ENCODE results near the gene PLEKHA1. TPM values are rescaled to one million over a fixed set of nuclear protein-coding genes. Genes with fewer than 3 reads are reported as not detected.
A peak's percentile ranks its signal among the peaks of the same experiment; 100 is the strongest.

PLEKHA1 gene
- polyA plus RNA-seq (ENCODE audit: low read depth in 6 of 6), result 10 to 100 TPM; 78.2 to 95.7 (median 89.4) TPM

DNA sequence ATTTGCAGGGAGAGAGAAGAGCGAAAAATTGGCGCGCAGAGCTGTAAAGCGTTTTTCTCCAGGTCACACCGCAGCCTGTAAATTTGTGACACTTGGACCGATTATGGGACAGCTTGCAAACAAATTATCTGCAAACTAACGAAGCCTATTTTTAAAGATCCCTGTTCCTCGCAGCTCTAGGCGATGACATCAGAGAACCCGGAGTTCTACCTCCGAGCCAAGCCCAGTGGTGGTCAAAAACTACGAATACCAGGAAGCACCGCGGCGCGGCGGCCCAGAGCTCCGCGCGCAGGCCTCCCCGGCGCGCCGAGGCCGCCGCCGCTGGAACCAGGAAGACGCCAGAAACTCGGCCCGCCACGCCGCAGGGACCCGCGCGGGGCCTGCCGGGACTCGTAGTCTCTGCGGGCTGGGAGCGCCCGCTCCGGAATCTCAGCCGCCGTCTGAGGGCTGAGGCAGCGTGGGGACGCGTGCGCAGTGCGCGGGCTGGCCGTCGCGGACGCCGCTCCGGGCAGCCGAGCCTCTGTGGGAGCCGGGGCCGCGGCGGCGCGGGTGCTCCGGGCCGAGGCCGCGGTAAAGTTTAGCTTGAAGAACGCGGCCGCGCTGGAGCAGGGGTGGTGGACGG lies at the start of gene PLEKHA1:
Gene PLEKHA1, plus strand, starts transcription at position 472 of the 622 bp plus-strand sequence. CDS start 18,493 bp downstream, outside the sequence.
- H3K27me3 Mint-ChIP-seq, result peaks cover 13 to 21% (median 19%) of the 10 kb centered on the region in 3 donors
- no peaks in the 10 kb centered on the region for H3K9me3 Mint-ChIP-seq
- ATAC-seq (ENCODE audit: low read depth in 2 of 2), result peak; percentile 76 to 80
- peak within 1 kb of the TSS; percentile 93 to 99 (median 96) for H3K4me3 Mint-ChIP-seq
- peaks cover 18 to 30% (median 26%) of the 10 kb centered on the region in 3 donors for H3K4me1 Mint-ChIP-seq
- H3K36me3 Mint-ChIP-seq, result peaks cover 0 to 3% of the 10 kb centered on the region in 2 donors
- peak; percentile 92 for DNase-seq
- peak within 1 kb of the TSS; percentile 95 to 99 (median 98) for H3K27ac Mint-ChIP-seq

GRCh38 chr10:122325235-122325634 lies 49.3 kb upstream of the PLEKHA1 start:
- Mint-ChIP-seq H3K27me3 (peaks cover 13 to 49% (median 45%) of the 10 kb centered on the region in 3 donors), H3K9me3 (peaks cover 0 to 15% (median 4%) of the 10 kb centered on the region in 7 donors), H3K4me3 (no peak overlapping the region), H3K4me1 (peaks cover 6 to 40% (median 18%) of the 10 kb centered on the region in 3 donors), H3K27ac (no peak overlapping the region), H3K36me3 (peaks cover 7 to 8% of the 10 kb centered on the region in 2 donors)
- no peak for DNase-seq
- ATAC-seq (ENCODE audit: low read depth in 2 of 2), result no peak

GRCh38 chr10:122326385-122326784 lies 48.1 kb upstream of the PLEKHA1 start:
- Mint-ChIP-seq H3K4me1 (peaks cover 6 to 40% (median 18%) of the 10 kb centered on the region in 3 donors), H3K27me3 (peaks cover 13 to 55% (median 45%) of the 10 kb centered on the region in 3 donors), H3K9me3 (peaks cover 0 to 9% (median 0%) of the 10 kb centered on the region in 7 donors), H3K36me3 (peaks cover 0 to 8% of the 10 kb centered on the region in 2 donors), H3K4me3 (no peak overlapping the region), H3K27ac (peak overlapping the region in 2 of 6 donors; percentile 11 to 12)
- ATAC-seq (ENCODE audit: low read depth in 2 of 2) (peak; percentile 45 to 66), DNase-seq (no peak)

DNA sequence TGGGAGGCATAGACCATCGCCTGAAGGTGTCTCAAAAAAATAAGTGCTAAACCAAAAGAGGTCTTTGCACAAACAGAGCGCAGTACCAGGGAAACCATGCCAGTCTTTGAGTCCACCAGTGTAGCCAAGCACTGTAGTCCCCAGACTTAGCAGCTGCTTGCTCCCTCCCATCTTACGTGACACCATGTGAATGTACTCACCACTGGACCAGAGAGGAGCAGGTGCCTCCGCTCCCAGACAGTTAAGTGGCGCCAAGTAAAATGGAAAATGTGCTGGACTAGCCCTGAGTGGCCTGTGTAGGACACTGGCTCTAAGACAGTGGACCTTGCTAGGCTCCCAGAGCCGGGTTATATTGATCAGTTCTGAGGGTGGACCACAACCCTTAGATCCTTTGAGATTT lies 47.7 kb upstream of the PLEKHA1 start:
- H3K9me3 Mint-ChIP-seq, result peaks cover 0 to 7% (median 0%) of the 10 kb centered on the region in 7 donors
- H3K36me3 Mint-ChIP-seq, result peaks cover 0 to 8% of the 10 kb centered on the region in 2 donors
- DNase-seq, result no peak
- ATAC-seq (ENCODE audit: low read depth in 2 of 2), result no peak
- no peak overlapping the region for H3K4me3 Mint-ChIP-seq
- H3K27me3 Mint-ChIP-seq, result peaks cover 13 to 59% (median 46%) of the 10 kb centered on the region in 3 donors
- peaks cover 6 to 40% (median 18%) of the 10 kb centered on the region in 3 donors for H3K4me1 Mint-ChIP-seq
- peak overlapping the region in 2 of 6 donors; percentile 11 to 12 for H3K27ac Mint-ChIP-seq

DNA sequence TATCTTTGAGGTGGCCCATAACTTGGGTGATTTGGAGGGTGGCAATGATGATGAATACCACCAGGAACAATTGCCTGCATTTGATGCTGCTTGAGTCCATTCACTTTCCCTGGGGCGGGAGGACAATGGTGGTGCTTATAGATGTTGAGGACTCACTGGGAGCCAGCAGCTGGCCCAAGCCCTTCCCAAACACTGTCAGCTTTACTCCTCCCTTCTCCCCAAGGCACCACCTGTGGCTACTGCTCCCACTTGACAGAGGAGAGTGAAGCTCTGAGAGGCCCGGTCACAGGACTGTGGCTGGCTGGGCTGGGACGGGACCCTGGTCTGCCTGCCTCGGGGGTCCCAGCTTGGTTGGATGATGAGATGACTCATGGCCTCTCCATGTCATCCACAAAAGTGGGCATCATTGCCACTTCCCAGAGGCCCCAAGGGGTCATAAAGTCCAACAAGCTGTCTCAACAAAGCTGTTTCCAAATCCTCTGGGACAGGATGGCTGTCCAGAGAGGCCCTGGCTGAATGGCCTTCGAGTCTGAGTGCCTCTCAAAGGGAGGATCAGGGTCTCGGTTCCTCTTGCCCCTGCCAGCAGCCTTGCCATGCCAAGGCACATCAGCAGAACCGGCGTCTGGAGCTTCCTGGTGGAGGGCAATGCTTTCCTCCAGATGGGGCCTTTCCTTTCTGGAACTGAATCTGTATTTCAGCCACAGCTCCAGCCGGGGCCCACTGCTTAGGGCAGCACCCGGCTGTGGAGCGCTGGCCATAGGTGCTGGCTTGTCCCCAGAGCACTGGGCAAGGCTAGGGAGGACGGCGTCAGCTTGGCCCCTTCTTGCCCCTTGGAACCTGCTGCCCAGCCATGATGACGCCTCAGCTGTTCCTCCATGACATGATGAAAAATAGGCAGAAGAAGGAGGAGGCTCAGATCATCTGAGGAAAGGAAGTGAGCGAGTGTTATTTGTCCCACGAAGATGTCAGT lies 47.0 kb upstream of the PLEKHA1 start:
- DNase-seq (no peak), ATAC-seq (ENCODE audit: low read depth in 2 of 2) (no peak)
- no peak overlapping the region for H3K27ac Mint-ChIP-seq
- H3K27me3 Mint-ChIP-seq, result peaks cover 8 to 59% (median 46%) of the 10 kb centered on the region in 3 donors
- H3K9me3 Mint-ChIP-seq, result peaks cover 0 to 5% (median 0%) of the 10 kb centered on the region in 7 donors
- peaks cover 6 to 40% (median 18%) of the 10 kb centered on the region in 3 donors for H3K4me1 Mint-ChIP-seq
- no peak overlapping the region for H3K4me3 Mint-ChIP-seq
- peaks cover 0 to 8% of the 10 kb centered on the region in 2 donors for H3K36me3 Mint-ChIP-seq

- H3K4me3 Mint-ChIP-seq, result no peak overlapping the region
- peaks cover 6 to 40% (median 18%) of the 10 kb centered on the region in 3 donors for H3K4me1 Mint-ChIP-seq
- peaks cover 0 to 8% of the 10 kb centered on the region in 2 donors for H3K36me3 Mint-ChIP-seq
- no peak for DNase-seq
- peak; percentile 57 to 69 for ATAC-seq (ENCODE audit: low read depth in 2 of 2)
- H3K27ac Mint-ChIP-seq, result no peak overlapping the region
- peaks cover 13 to 47% (median 41%) of the 10 kb centered on the region in 3 donors for H3K27me3 Mint-ChIP-seq
- H3K9me3 Mint-ChIP-seq, result peaks cover 0 to 5% (median 0%) of the 10 kb centered on the region in 7 donors
Observed at GRCh38 chr10:122328676-122329075, 45.8 kb upstream of the PLEKHA1 start.

GRCh38 chr10:122329416-122329815 lies 45.1 kb upstream of the PLEKHA1 start:
- no peak for DNase-seq
- Mint-ChIP-seq H3K9me3 (peaks cover 0 to 5% (median 0%) of the 10 kb centered on the region in 7 donors), H3K4me1 (peaks cover 6 to 40% (median 18%) of the 10 kb centered on the region in 3 donors), H3K27ac (peak overlapping the region in 1 of 6 donors; percentile 71), H3K36me3 (peaks cover 0 to 8% of the 10 kb centered on the region in 2 donors), H3K4me3 (no peak overlapping the region), H3K27me3 (peaks cover 12 to 41% (median 34%) of the 10 kb centered on the region in 3 donors)
- no peak for ATAC-seq (ENCODE audit: low read depth in 2 of 2)

- peaks cover 15 to 47% (median 26%) of the 10 kb centered on the region in 3 donors for H3K27me3 Mint-ChIP-seq
- DNase-seq (no peak), ATAC-seq (ENCODE audit: low read depth in 2 of 2) (no peak)
- H3K27ac Mint-ChIP-seq, result no peak overlapping the region
- peaks cover 0 to 3% of the 10 kb centered on the region in 2 donors for H3K36me3 Mint-ChIP-seq
- no peak overlapping the region for H3K4me3 Mint-ChIP-seq
- peaks cover 0 to 3% (median 0%) of the 10 kb centered on the region in 7 donors for H3K9me3 Mint-ChIP-seq
- H3K4me1 Mint-ChIP-seq, result peaks cover 4 to 38% (median 18%) of the 10 kb centered on the region in 3 donors
Observed at GRCh38 chr10:122331100-122331499, 43.4 kb upstream of the PLEKHA1 start.

- Mint-ChIP-seq H3K27ac (peak overlapping the region in 1 of 6 donors; percentile 63), H3K36me3 (peaks cover 0 to 3% of the 10 kb centered on the region in 2 donors), H3K4me3 (no peak overlapping the region), H3K9me3 (peaks cover 0 to 3% (median 0%) of the 10 kb centered on the region in 7 donors), H3K27me3 (peaks cover 15 to 54% (median 34%) of the 10 kb centered on the region in 3 donors), H3K4me1 (peaks cover 0 to 31% (median 10%) of the 10 kb centered on the region in 3 donors)
- ATAC-seq (ENCODE audit: low read depth in 2 of 2) (no peak), DNase-seq (no peak)
Observed at GRCh38 chr10:122331615-122332446, 42.7 kb upstream of the PLEKHA1 start.

- DNase-seq, result no peak
- ATAC-seq (ENCODE audit: low read depth in 2 of 2), result no peak
- Mint-ChIP-seq H3K27ac (no peak overlapping the region), H3K4me3 (no peak overlapping the region), H3K4me1 (peaks cover 0 to 21% (median 9%) of the 10 kb centered on the region in 3 donors), H3K36me3 (peaks cover 0 to 3% of the 10 kb centered on the region in 2 donors), H3K27me3 (peaks cover 21 to 58% (median 40%) of the 10 kb centered on the region in 3 donors), H3K9me3 (peaks cover 0 to 3% (median 0%) of the 10 kb centered on the region in 7 donors)
Observed at GRCh38 chr10:122333037-122333436, 41.5 kb upstream of the PLEKHA1 start.

GRCh38 chr10:122336332-122336731 lies 38.2 kb upstream of the PLEKHA1 start:
- ATAC-seq (ENCODE audit: low read depth in 2 of 2) (no peak), DNase-seq (no peak)
- Mint-ChIP-seq H3K36me3 (peaks cover 0 to 3% of the 10 kb centered on the region in 2 donors), H3K27ac (no peak overlapping the region), H3K4me3 (no peak overlapping the region), H3K9me3 (peaks cover 0 to 3% (median 0%) of the 10 kb centered on the region in 7 donors), H3K4me1 (no peaks in the 10 kb centered on the region), H3K27me3 (peaks cover 28 to 54% (median 49%) of the 10 kb centered on the region in 3 donors)

- no peak for ATAC-seq (ENCODE audit: low read depth in 2 of 2)
- Mint-ChIP-seq H3K4me3 (no peak overlapping the region), H3K36me3 (peaks cover 0 to 3% of the 10 kb centered on the region in 2 donors), H3K9me3 (peaks cover 0 to 3% (median 0%) of the 10 kb centered on the region in 7 donors), H3K27me3 (peaks cover 28 to 49% (median 44%) of the 10 kb centered on the region in 3 donors), H3K27ac (no peak overlapping the region), H3K4me1 (peaks cover 0 to 1% (median under 1%) of the 10 kb centered on the region in 3 donors)
- DNase-seq, result no peak
Observed at GRCh38 chr10:122336961-122337360, 37.5 kb upstream of the PLEKHA1 start.

Data from naive B cell (primary cell).